IPS-15b (cell line): Measurements from ENCODE around the gene EML1.

Experiments
- H3K27me3 ChIP-seq: one replicate; pipeline ENCODE4 v1.6.1; 2013; ENCODE audit warnings: low read length; ENCODE audit not compliant: control insufficient read depth, insufficient read depth
- H3K36me3 ChIP-seq: one replicate; pipeline ENCODE4 v1.6.1; 2013; ENCODE audit warnings: low read length; ENCODE audit not compliant: control insufficient read depth, insufficient read depth
- H3K4me1 ChIP-seq: one replicate; pipeline ENCODE4 v1.6.1; 2013; ENCODE audit warnings: mild to moderate bottlenecking, low read length; ENCODE audit not compliant: control insufficient read depth, insufficient read depth
- H3K4me3 ChIP-seq: one replicate; pipeline ENCODE4 v1.5.1; 2013; ENCODE audit warnings: low read depth, low read length
- H3K9ac ChIP-seq: one replicate; pipeline ENCODE4 v1.6.1; 2013; ENCODE audit warnings: low read depth, mild to moderate bottlenecking, low read length
- H3K9me3 ChIP-seq: one replicate; pipeline ENCODE4 v1.6.1; 2013; ENCODE audit warnings: mild to moderate bottlenecking, low read length; ENCODE audit not compliant: control insufficient read depth, insufficient read depth

EML1 gene

DNA sequence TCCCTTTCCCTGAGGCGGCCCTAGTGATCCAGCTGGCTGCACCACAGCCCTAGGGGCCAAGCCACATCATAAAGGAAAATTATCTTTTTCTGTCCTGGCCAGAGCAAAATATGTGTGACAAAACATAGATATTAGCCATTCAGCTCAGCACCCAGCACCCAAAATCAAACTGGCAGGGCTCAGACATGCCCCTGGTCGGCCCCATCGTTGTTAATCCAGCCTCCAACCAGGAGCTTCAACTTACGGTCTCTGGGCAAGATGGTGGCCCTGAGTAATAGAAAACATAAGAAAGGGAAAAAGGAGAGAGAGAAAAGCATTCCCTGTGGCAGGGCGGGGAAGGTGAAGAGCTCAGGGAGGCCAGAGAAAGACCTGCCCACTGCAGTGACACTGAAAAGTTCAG, 111.9 kb downstream of the EML1 start:
- Histone ChIP-seq H3K9ac (no peak overlapping the region), H3K4me3 (no peak overlapping the region), H3K4me1 (no peaks in the 10 kb centered on the region), H3K9me3 (peaks cover 4% of the 10 kb centered on the region), H3K27me3 (no peaks in the 10 kb centered on the region), H3K36me3 (peaks cover 18% of the 10 kb centered on the region)

- Histone ChIP-seq H3K27me3 (no peaks in the 10 kb centered on the region), H3K9me3 (peaks cover 4% of the 10 kb centered on the region), H3K9ac (no peak overlapping the region), H3K36me3 (peaks cover 14% of the 10 kb centered on the region), H3K4me1 (no peaks in the 10 kb centered on the region), H3K4me3 (no peak overlapping the region)
Observed at GRCh38 chr14:99907761-99908652, 114.8 kb downstream of the EML1 start.

GRCh38 chr14:99908653-99909250, 115.5 kb downstream of the EML1 start:
- H3K36me3 ChIP-seq, result peaks cover 14% of the 10 kb centered on the region
- no peaks in the 10 kb centered on the region for H3K4me1 ChIP-seq
- no peak overlapping the region for H3K9ac ChIP-seq
- no peaks in the 10 kb centered on the region for H3K9me3 ChIP-seq
- H3K27me3 ChIP-seq, result no peaks in the 10 kb centered on the region
- H3K4me3 ChIP-seq, result no peak overlapping the region

- Histone ChIP-seq H3K4me3 (no peak overlapping the region), H3K9ac (no peak overlapping the region), H3K36me3 (peaks cover 12% of the 10 kb centered on the region), H3K9me3 (no peaks in the 10 kb centered on the region), H3K27me3 (no peaks in the 10 kb centered on the region), H3K4me1 (no peaks in the 10 kb centered on the region)
Observed at GRCh38 chr14:99909513-99910064, 116.4 kb downstream of the EML1 start.

DNA sequence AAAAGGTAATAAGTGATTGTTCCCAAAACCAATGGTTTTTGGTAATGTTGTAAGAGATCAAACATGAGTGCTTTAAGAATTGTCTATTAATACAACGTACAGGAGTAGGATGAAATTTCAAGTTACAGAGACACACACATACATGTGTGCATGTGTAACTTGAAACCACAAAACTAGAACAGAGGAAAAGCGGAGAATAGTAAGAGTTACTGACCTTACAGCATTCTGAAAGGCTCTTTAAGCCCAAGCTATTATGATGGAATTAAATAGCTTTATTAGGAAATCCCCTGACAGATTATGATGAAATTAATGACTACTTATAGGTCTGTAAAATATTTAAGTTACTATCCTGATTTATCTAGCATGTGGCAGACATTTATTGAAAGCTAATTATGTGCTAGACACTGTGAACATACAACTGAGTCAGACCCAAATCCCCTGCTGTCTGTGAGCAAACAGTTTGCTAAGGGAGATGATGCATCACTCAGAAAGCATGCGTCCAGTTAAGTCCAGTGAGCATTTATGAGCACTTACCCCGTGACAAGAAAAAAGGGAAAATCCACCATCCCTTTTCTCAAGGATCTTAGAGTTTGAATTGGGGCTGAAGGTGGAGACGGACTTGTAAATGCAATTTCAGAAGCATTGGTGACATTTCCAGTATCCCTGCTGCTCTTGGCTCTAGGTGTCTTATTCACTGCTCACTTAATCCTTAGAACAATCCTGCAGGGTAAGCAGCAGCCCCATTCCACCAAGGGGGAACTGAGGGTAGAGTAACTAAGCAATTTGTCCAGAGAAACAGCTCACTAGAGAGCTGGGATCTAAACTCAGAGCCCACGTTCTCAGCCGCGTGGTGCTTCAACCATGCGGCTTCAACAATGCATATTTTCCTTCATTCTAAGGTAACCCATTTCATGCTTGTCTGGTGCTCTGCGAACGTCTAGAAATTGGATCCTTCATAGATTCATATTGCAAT, 117.4 kb downstream of the EML1 start:
- H3K27me3 ChIP-seq, result no peaks in the 10 kb centered on the region
- H3K36me3 ChIP-seq, result peaks cover 11% of the 10 kb centered on the region
- H3K4me3 ChIP-seq, result no peak overlapping the region
- no peak overlapping the region for H3K9ac ChIP-seq
- no peaks in the 10 kb centered on the region for H3K9me3 ChIP-seq
- no peaks in the 10 kb centered on the region for H3K4me1 ChIP-seq

GRCh38 chr14:99915305-99916090, 122.3 kb downstream of the EML1 start:
- Histone ChIP-seq H3K4me1 (no peaks in the 10 kb centered on the region), H3K9ac (no peak overlapping the region), H3K36me3 (peaks cover 6% of the 10 kb centered on the region), H3K27me3 (no peaks in the 10 kb centered on the region), H3K9me3 (no peaks in the 10 kb centered on the region), H3K4me3 (no peak overlapping the region)

DNA sequence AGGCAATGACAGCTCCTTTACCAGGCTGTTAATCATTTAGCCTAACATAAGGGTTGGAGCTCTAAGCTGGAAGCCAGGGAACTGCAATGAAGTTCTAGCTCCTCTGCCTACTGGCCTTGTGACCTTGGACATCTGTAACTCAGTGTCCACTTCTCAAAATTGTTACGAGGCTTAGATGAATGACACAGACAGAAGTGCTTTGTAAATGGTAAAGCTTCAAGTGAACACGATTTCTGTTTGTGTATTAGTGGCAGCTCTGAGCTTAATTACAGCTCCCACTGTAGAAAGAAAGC, 122.8 kb downstream of the EML1 start:
- Histone ChIP-seq H3K4me3 (no peak overlapping the region), H3K27me3 (no peaks in the 10 kb centered on the region), H3K36me3 (peaks cover 3% of the 10 kb centered on the region), H3K4me1 (no peaks in the 10 kb centered on the region), H3K9ac (no peak overlapping the region), H3K9me3 (no peaks in the 10 kb centered on the region)

DNA sequence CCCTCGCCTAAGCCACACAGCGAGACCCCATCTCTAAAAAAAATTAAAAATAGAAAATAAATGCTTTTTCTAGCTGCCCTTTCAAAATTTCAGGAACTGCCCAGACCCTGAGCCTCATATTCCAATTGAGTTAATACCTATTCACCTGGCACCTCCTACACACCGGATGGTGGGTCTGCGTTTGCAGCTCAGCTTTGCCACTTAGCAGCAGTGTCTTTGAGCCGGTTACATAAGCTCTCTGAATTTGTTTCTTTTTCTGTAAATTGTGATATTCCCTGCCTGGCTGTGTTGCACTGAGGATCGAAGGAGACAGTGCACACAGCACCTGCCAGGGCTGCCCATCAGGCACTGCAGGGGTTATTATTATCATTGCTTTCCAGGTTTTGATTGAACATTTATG, 125.6 kb downstream of the EML1 start:
- no peaks in the 10 kb centered on the region for H3K36me3 ChIP-seq
- no peaks in the 10 kb centered on the region for H3K27me3 ChIP-seq
- H3K9me3 ChIP-seq, result no peaks in the 10 kb centered on the region

DNA sequence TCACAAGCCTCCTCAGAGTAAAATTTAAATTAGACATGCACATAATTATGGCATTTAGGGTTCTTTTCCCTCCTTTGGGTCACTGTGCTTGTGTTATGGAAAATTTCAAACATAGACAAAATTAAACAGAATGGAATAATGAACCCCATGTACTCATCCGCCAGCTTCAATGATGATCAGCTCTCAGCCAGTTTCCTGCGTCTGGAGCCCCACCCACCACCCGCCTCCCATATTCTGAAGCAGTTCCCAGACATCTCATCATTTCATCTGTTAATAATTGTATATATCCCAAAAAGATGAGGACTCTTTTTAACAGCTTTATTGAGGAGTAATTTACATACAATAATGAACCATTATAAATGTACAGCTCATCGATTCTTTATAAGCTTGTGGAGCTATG, 128.2 kb downstream of the EML1 start:
- no peak overlapping the region for H3K9ac ChIP-seq
- H3K27me3 ChIP-seq, result no peaks in the 10 kb centered on the region
- H3K4me1 ChIP-seq, result no peaks in the 10 kb centered on the region
- no peak overlapping the region for H3K4me3 ChIP-seq
- H3K36me3 ChIP-seq, result no peaks in the 10 kb centered on the region
- no peaks in the 10 kb centered on the region for H3K9me3 ChIP-seq

More for the DNA sequence above, 125.6 kb downstream of the EML1 start:
- no peak overlapping the region for H3K4me3 ChIP-seq
- no peaks in the 10 kb centered on the region for H3K4me1 ChIP-seq
- H3K9ac ChIP-seq, result no peak overlapping the region

GRCh38 chr14:99924379-99924778, 131.2 kb downstream of the EML1 start:
- no peak overlapping the region for H3K9ac ChIP-seq
- no peaks in the 10 kb centered on the region for H3K36me3 ChIP-seq
- no peak overlapping the region for H3K4me3 ChIP-seq
- H3K4me1 ChIP-seq, result no peaks in the 10 kb centered on the region
- no peaks in the 10 kb centered on the region for H3K9me3 ChIP-seq
- H3K27me3 ChIP-seq, result no peaks in the 10 kb centered on the region

DNA sequence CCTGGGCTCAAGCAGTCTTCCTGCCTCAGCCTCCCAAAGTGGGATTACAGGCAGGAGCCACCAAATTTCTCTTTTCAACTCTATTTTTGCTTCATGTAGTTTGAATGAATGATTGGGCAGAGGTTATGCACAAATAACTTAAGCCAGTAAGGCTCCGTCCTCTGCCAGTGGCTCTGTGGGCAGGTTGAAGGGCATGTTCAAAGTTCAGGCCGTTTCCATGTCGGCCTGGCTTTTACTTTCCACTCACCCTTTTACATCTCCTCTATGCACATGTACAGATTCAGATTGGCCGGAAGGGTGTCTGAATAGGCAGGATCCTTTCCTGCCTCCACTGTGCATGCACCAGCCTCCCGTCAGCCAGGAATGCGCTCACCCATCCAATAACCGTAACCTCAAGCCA, 132.3 kb downstream of the EML1 start:
- Histone ChIP-seq H3K27me3 (no peaks in the 10 kb centered on the region), H3K4me1 (no peaks in the 10 kb centered on the region), H3K4me3 (no peak overlapping the region), H3K9me3 (no peaks in the 10 kb centered on the region), H3K9ac (no peak overlapping the region), H3K36me3 (no peaks in the 10 kb centered on the region)
